Fibroblast of skin of left quadriceps (primary cell): ENCODE results near the gene NKX1-2.
"Not testable (repeated sequence)": the region's sequence is repeated elsewhere in the genome, so short reads cannot be mapped to it uniquely, and the experiment has no call there.

Experiments used
- DNase-seq, 2 experiments: peaks; one replicate each; pipeline ENCODE4 v3.0.0-alpha.2; 2013; ENCODE audit warnings: low read depth in 2 of 2

The NKX1-2 gene

GRCh38 chr10:124451276-124451675 lies 1.4 kb upstream of the NKX1-2 start:
- no peak for DNase-seq

- no peak for DNase-seq
These were observed 885 bp upstream of the NKX1-2 start for GRCh38 chr10:124450783-124451057.

- no peak for DNase-seq
These were observed 444 bp downstream of the NKX1-2 start for GRCh38 chr10:124449170-124450011.

GRCh38 chr10:124448696-124449169 lies 1.1 kb downstream of the NKX1-2 start:
- no peak for DNase-seq

GRCh38 chr10:124447751-124448466 lies 1.9 kb downstream of the NKX1-2 start:
- no peak for DNase-seq

GRCh38 chr10:124446830-124447750 lies 2.7 kb downstream of the NKX1-2 start:
- DNase-seq = no peak

GRCh38 chr10:124441694-124442093 lies 8.1 kb downstream of the NKX1-2 start:
- DNase-seq = not testable (repeated sequence)

- DNase-seq = no peak
These were observed 13.6 kb downstream of the NKX1-2 start for GRCh38 chr10:124436191-124436638.

- DNase-seq = not testable (repeated sequence)
These were observed 14.2 kb downstream of the NKX1-2 start for GRCh38 chr10:124435683-124436082.

GRCh38 chr10:124433461-124433860 lies 16.4 kb downstream of the NKX1-2 start:
- no peak for DNase-seq

GRCh38 chr10:124430077-124430476 lies 19.8 kb downstream of the NKX1-2 start:
- DNase-seq = no peak

- no peak for DNase-seq
These were observed 20.3 kb downstream of the NKX1-2 start for GRCh38 chr10:124429576-124429975.

- DNase-seq = no peak
These were observed 21.5 kb downstream of the NKX1-2 start for GRCh38 chr10:124428207-124428777.

GRCh38 chr10:124425227-124425962 lies 24.4 kb downstream of the NKX1-2 start:
- no peak for DNase-seq

GRCh38 chr10:124423813-124424212 lies 26.0 kb downstream of the NKX1-2 start:
- no peak for DNase-seq

- DNase-seq = no peak
These were observed 27.1 kb downstream of the NKX1-2 start for GRCh38 chr10:124422742-124423141.

GRCh38 chr10:124420254-124420653 lies 29.6 kb downstream of the NKX1-2 start:
- DNase-seq = no peak

- no peak for DNase-seq
These were observed 30.2 kb downstream of the NKX1-2 start for GRCh38 chr10:124419635-124420034.

- peak; percentile 90 to 91 for DNase-seq
These were observed 30.9 kb downstream of the NKX1-2 start, which contains the start of gene OAT for GRCh38 chr10:124418726-124419501. Gene OAT (minus strand): TSS chr10:124418923. CDS start chr10:124412171, 6,752 bp downstream.
